ENCODE results near the gene KNCN. TPM values are rescaled to one million over a fixed set of nuclear protein-coding genes. Genes with fewer than 3 reads are reported as not detected.

KNCN gene
- total RNA-seq, 4 donors from 2014 or later, result not detected

DNA sequence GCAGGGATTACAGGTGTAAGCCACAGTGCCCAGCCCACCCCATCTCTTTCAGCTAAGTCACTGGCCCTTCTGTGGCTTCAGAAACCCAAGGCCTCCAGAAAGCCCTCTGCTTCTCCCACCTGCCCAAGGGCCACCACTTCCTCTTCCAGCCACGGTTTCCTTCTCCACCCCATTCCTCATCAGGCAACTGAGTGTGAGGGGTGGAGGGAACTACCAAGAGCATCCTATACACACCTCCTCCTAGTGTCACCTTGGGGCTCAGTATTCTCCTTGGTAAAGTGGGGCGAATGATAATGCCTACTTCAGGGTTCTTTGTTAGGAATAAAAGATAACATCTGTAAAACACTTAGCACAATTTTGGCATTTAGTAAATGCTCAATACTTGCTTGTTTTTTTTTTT lies 30.0 kb downstream of the KNCN start:
- TF ChIP-seq POLR2A (IDR thresholded peaks at IDR 0.05) (no peak), CTCF (IDR thresholded peaks at IDR 0.05) (no peak)
- DNase-seq, result no peak
- no peaks in the 10 kb centered on the region for H3K27me3 ChIP-seq
- peaks cover 0 to 27% (median 0%) of the 10 kb centered on the region in 4 donors for H3K4me1 ChIP-seq
- H3K4me3 ChIP-seq, result no peak overlapping the region
- H3K9me3 ChIP-seq, result no peaks in the 10 kb centered on the region
- no peaks in the 10 kb centered on the region for H3K36me3 ChIP-seq
- H3K27ac ChIP-seq, result no peak overlapping the region

DNA sequence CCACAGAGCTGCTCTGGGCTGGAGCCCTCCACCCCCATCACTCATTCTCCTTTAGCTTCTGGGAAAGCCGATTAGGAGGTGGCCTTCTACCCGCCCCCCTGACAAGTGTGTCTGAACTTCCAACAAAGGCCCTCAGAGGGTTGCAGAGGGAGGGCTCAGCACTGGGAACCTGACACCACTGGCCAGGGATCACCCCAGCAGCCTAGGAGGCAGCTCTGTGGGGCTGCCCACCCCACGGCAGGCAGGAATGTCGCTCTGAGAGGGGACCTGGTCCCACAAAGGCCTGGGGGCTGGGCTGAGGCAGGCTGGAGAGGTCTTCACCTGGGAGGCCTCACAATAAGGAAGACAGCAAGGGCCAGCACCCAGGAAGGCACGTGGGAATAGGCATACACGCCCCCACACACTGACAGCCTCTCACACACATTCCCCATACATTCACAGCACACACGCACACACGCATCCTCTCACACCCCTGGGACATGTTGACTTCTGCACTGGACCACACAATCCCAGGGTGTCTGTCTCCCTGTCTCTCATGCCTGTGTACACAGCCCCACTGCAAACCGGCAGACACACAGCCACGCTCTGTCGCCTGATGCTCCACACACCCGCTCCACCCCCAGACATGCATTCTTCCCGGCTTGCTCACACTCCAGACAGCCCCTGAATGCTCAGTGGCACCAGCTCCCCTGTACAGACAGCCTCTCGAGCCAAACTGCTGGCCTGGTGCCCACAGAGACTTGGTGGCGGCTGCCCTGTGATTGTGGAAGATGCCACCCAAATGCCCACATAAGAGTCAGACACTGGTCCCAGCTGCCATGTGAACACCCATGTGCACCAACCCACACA lies 31.2 kb downstream of the KNCN start:
- no peaks in the 10 kb centered on the region for H3K36me3 ChIP-seq
- no peak overlapping the region for H3K4me3 ChIP-seq
- no peaks in the 10 kb centered on the region for H3K9me3 ChIP-seq
- H3K27me3 ChIP-seq, result no peaks in the 10 kb centered on the region
- H3K4me1 ChIP-seq, result peaks cover 0 to 19% (median 0%) of the 10 kb centered on the region in 4 donors
- TF ChIP-seq POLR2A (IDR thresholded peaks at IDR 0.05), result no peak
- DNase-seq, result peak in 1 of 3 donors; percentile 37
- H3K27ac ChIP-seq, result no peak overlapping the region

GRCh38 chr1:46519209-46519608 lies 32.2 kb downstream of the KNCN start:
- no peaks in the 10 kb centered on the region for H3K36me3 ChIP-seq
- no peaks in the 10 kb centered on the region for H3K27me3 ChIP-seq
- peaks cover 0 to 19% (median 0%) of the 10 kb centered on the region in 4 donors for H3K4me1 ChIP-seq
- no peak overlapping the region for H3K4me3 ChIP-seq
- no peak overlapping the region for H3K27ac ChIP-seq
- no peaks in the 10 kb centered on the region for H3K9me3 ChIP-seq
- no peak for DNase-seq
- no peak for TF ChIP-seq CTCF (IDR thresholded peaks at IDR 0.05)
- no peak for TF ChIP-seq POLR2A (IDR thresholded peaks at IDR 0.05)

DNA sequence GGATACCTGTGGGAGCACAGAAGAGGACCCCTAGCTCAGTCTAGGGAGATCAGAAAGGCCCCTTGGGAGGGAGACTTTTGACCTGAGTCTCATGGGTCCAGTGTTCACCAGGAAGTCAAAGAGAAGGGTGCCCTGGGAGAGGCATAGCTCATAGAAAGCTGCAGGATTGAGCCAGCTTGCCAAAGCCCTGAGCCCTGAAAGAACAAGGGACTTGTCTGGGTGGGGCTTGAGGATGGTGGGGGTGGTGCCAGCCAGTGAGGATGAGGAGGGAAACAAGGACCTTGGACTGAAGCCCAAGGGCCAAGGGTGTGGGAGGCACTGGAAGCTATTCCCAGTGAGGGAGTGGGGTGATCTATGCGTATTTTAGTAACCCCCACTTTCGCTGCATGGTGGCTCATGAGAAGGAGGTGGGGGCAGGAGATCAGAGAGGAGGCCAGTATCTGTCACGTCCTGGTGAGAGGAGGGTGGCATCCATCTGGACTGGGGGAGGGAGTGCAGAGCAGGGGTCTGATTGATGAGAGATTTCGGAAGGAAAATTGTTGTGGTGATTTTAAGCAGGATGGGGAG lies 33.4 kb downstream of the KNCN start:
- Histone ChIP-seq H3K36me3 (no peaks in the 10 kb centered on the region), H3K27me3 (no peaks in the 10 kb centered on the region), H3K27ac (peak overlapping the region in 2 of 4 donors; percentile 60 to 72), H3K4me3 (no peak overlapping the region), H3K9me3 (no peaks in the 10 kb centered on the region), H3K4me1 (peaks cover 0 to 18% (median 0%) of the 10 kb centered on the region in 4 donors)
- TF ChIP-seq CTCF (IDR thresholded peaks at IDR 0.05) (no peak), POLR2A (IDR thresholded peaks at IDR 0.05) (no peak)
- peak in 2 of 3 donors; percentile 62 to 73 for DNase-seq

DNA sequence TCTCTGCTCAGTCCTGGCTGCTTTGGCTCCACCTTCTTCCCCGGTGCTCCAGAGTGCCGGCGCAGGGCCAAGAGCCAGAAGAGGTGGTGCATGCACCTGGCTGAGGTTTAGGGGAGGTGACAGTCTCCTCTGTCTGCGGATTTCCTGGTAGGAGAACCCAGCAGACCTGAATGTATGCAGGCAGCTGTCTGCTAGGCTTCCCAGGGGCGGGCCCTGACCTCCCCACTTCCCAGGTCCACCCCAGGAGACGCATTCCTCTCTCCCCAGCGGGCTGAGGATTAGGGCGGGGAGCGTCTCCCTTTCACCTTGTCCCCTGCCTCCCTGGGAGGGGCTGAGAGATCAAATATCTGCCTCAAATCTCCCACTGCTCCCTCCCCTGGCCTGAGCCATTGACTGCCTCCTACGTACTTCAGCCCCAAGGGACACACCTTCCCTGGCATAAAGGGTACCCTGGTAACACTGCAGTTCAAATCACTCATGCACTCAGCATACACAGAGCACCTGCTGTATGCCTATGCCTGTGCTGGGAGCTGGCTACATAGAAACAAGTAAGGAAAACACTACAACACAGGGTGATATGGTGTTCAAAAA lies 34.3 kb downstream of the KNCN start:
- Histone ChIP-seq H3K27ac (peak overlapping the region in 2 of 4 donors; percentile 60 to 72), H3K27me3 (no peaks in the 10 kb centered on the region), H3K4me3 (no peak overlapping the region), H3K36me3 (no peaks in the 10 kb centered on the region), H3K4me1 (peaks cover 0 to 9% (median 0%) of the 10 kb centered on the region in 4 donors), H3K9me3 (no peaks in the 10 kb centered on the region)
- peak in 2 of 3 donors; percentile 74 to 82 for DNase-seq
- no peak for TF ChIP-seq CTCF (IDR thresholded peaks at IDR 0.05)
- no peak for TF ChIP-seq POLR2A (IDR thresholded peaks at IDR 0.05)
